Stimulated activated CD8-positive, alpha-beta memory T cell treated with anti-CD3 and anti-CD28 coated beads, Interleukin-15, amount 100 ng/mL, for 4 hours (primary cell): ENCODE results near the gene SAP130.
"Not testable (repeated sequence)": the region's sequence is repeated elsewhere in the genome, so short reads cannot be mapped to it uniquely, and the experiment has no call there.

Experiments used
- DNase-seq, 2 donors: peaks; one replicate each; pipeline ENCODE4 v3.0.0-alpha.2; 2020; ENCODE audit warnings: low read depth in 2 of 2

The SAP130 gene

DNA sequence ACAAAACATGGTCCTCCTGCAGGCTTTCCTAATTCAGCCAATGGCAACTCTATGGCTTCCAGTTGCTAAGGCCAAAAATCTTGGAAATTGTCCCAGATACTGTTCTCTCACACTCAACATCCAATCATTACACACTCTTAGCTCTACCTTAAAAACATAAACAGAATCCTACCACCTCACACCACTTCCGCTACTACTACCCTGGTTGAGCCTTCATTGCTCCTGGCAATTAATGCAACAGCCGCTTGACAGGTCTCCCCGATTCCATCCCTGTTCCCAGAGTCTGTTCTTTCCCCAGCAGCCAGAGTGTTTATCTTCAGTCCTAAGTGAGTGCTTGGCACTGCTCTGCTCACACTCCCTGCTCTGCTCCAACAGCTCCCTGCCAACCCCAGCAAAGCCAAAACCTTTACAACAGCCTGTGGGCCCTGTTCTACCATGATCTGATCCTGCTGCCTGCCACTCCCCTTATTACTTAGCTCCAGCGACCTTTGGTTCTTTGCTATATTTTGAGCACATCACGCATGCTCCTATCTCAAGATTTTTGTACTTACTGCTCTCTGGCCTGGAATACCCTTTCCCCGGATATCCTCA is 74.6 kb downstream of the SAP130 start:
- no peak for DNase-seq

DNA sequence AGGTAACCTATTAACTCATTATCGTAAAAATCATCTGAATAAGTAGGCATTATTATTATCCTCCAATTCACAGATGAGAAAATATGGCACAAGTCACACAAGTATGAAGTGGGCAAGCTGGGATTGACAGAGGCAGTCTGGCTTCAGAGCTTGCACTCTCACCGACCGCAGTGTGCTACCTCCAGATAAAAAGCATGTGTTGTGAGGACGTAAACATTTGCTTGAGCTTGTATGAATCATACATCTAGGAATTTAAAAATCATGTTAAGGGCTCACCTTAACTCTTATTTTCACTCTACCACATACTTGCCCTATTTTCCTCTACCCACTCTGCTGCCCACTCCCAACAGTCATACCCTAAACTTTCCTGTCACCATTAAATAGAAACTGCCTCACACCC is 76.8 kb downstream of the SAP130 start:
- no peak for DNase-seq

DNA sequence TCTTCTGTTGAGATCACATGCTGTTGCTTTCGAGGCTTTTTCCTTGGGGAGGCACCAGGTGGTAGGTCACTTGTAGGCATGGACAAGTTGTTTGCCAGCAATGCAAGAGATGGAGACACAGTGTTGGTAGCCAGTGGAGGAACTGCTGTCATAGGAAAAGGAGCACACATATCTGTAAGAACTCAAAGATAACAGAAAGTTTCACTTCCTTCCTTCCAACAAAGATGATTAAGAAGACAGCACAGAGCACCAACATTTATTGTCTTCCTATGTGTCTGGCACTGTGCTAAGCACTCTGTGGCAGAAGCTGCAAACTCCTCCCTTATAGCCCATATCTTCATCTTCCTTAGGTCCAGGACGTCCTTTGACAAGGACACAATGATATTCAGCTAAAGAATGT is 77.6 kb downstream of the SAP130 start:
- no peak for DNase-seq

DNA sequence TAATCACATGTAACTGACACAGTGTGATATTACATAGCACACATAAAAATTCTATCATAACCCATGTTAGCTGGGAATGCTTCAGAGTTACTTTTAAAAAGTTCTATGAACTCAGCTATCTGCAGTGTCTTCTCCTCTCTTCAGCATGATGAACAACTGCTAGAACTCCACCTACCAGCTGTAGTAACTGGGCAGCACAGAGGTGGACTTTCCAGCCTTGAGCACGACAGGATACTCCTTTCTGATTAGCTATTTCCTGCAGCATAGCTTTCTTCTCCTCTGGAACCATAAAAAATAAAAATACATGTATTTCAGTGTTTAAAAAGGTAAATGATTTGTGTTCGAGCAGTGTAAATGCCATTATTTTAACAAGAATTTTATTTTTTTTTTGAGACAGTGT is 82.6 kb downstream of the SAP130 start:
- DNase-seq: no peak

DNA sequence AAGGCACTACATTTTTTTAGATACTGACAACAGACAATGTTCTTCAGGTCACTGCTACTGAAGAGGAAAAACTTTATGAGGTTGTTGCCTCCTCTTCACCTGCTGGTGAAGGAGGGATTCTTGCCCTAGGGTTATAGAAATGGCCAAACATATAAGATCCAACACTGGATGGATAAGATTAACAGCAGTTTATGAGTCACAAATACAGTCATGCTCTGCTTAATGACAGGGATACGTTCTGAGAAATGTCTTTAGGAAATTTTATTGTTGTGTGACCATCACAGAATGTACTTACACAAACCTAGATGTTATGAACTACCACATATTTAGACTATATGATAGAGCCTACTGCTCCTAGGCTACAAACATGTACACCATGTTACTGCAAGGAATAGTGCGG is 84.7 kb downstream of the SAP130 start:
- DNase-seq: no peak

DNA sequence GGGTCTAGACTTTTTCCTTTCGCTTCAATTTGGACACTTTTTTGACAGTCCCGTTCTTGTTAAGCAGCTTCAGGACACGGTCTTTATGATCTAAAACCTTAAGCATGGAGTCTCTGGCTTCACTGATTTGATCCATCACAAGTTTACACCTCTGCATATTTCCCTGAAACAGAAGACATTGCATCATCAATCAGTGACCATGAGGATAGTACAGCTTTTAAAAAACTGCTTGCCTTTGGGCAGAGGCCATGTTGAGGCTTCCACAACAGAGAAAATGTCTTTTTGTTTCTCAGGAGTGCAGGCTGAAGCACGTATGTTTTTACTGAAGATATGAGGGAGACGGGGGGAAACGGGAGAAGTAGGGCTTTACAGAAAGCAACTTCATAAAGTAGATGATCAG is 85.9 kb downstream of the SAP130 start:
- no peak for DNase-seq

DNA sequence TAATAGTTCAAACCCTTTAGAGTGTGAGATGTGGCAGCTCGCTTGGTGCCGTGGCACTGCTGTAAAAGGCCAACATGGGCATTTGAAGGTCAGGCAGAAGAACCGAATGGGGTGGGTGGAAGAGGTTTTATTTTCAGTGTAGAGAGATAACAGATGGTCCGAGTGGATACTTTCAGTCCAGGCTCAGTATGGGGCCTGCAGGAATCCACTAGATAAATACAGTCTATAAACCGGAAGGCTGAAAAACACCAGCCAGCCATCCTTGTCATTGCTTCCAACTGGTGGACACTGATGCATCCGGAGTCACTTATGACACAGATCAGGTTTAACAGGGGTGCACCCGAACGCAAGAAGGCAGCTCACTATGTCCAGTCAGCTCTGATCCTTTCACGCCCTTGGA is 86.4 kb downstream of the SAP130 start:
- DNase-seq: no peak

DNA sequence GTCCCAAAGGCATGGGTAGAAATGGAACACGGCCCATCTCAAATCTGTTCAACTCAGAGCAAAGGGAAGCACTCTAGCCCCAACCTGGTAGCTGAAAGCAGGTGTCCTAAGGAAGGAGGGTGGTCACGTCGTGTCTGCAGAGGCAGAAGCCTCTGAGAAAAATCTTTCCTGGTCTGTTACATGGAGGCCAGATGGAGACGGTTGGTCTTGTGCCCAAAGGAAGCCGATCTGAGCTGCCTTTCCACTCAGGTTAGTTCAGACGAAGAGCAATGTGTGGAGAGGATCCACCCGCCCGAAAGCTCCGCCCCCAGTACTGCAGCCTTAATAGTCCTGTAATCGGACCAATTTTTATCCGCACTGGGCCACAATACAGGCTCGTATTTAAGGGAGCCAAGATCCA is 87.2 kb downstream of the SAP130 start:
- no peak for DNase-seq

DNA sequence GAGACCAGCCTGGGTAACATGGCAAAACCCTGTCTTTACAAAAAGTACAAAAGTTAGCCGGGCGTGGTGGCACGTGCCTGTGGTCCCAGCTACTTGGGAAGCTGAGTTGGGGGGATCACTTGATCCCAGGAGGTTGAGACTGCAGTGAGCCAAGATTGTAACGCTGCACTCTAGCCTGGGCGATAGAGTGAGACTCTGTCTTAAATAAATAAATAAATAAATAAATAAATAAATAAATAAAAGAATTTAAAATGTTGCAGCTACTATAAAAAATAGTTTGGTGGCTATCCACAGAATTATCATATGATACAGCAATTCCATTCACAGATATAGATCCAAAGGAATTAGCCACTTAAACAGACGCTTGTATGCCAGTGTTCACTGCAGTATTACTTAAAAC is 92.5 kb downstream of the SAP130 start:
- no peak for DNase-seq

DNA sequence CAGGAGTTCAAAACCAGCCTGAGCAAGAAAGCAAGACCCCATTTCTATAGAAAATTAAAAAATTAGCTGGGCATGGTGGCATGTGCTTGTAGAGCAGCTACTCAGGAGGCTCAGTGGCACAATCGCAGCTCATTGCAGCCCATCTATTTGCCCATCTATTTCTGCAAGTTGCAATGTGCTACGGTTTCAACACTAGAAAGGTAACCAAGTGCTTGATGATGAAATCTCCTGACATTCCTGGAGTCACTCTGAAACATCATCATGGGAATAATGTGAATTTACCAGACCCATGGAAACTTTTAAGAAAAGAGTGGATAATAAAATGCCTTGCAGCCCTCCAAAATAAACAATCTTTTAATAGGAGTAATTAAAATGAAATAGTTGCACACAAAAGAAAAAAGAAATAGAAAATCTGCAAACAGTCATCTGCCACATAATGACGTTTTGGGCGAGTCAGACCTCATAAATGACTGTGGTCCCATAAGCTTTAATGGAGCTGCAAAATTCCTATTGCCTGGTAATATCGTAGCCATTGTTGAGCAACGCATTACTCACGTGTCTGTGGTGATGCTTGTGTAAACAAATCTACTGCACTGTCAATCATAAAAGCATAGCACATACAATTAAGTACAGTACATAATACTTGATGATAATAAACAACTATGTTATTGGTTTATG is 95.5 kb downstream of the SAP130 start:
- no peak for DNase-seq

DNA sequence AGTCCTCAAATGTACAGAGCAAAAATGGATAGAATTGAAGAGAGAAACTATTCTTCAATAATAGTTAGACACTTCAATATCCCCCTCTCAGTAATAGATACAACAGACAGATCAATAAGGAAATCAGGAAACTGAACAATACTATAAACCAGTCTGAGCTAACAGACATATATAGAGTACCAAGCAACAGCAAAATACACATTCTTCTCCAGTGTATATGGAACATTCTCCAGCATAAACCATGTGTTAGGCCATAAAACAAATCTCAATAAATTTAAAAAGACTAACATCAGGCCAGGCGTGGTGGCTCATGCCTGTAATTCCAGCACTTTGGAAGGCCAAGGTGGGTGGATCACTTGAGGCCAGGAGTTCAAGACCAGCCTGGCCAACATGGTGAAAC is 98.4 kb downstream of the SAP130 start:
- DNase-seq: no peak

DNA sequence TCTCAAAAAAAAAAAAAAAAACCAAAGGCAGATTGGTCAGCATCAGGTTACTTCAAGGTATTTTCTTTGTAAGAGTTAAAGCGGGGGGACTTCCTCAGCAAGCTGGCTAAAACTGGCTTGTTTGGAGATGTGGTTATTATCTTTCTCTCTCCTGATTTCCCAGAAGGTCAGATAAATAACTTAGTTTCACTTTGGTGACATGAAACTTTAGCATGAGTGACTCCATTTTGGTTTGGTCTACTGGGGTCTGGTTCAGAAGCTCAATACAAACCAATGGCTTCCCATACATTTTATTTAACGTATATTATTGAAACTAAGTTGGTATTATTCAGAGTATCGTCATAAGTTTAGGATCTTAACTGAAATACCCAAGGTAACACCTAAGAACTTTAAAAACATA is 100.5 kb downstream of the SAP130 start:
- no peak for DNase-seq

DNA sequence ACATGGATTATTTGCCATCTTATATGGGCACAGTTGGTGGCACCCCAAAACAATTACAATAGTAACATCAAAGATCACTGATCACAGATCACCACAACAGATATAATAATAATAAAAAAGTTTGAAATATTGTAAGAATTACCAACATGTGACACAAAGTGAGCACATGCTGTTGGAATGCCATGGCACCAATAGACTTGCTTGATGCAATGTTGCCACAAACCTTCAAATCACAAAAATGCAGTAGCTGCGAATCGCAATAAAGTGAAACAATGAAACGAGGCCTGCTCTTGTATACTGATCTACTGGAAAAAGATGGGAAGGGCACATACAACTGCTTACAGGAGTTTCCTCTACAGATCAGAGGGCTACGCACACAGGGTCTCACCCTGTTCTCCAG is 109.9 kb downstream of the SAP130 start:
- DNase-seq: no peak

DNA sequence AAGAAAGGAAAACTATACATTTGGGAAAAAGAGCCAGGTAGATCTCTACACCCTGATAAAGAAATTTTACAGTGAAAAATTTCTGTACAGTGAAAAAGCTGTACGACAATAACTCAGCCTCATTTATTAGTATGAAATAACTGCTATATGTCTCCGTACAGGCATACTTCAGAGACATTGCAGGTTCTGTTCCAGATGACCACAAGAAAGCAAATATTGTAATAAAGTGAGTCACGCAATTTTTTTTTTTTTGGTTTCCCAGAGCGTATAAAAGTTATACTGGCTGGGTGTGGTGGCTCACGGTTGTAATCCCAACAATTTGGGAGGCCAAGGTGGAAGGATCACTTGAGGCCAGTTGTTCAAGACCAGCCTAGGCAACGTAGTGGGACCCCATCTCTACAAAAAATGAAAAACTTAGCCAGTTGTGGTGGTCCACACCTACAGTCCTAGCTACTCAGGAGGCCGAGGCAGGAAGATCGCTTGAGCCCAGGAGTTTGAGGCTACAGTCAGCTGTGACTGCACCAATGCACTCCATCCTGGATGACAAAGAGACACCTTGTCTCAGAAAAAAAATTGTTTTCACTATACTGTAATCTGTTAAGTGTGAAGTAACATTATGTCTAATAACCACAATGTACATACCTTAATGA is 113.9 kb downstream of the SAP130 start:
- DNase-seq: no peak

DNA sequence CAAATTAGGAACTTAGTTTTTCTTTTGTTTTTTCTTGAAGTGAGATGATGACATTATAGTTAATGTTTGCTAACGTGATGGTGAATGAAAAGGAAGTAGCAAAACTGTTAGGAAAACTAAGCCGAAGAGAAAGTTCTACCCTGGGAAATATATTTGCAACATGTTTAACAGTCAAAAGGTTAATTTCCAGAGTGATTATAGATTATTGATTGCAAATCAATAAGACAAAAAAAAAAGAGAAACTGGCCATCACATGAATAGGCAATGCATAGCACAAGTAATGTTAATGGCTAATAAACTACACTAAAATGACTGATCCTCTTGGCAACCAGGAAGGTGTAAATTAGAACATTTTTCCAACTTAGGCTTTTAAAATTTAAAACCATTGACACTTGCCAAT is 116.1 kb downstream of the SAP130 start:
- DNase-seq: no peak

DNA sequence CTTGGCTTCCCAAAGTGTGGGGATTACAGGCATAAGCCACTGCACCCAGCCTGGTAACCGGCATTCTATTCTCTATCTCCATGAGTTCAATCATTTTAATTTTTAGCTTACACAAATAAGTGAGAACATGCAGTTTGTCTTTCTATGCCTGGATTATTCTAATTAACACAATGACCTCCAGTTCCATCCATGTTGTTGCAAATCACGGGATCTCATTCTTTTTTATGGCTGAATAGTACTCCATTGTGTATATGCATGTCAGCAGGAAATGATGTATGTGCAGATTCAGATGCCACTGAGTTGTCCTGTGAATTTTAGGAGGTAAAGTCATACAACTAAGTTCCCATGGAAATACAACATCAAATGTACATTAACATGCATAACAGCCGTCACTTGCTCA is 117.4 kb downstream of the SAP130 start:
- no peak for DNase-seq

DNA sequence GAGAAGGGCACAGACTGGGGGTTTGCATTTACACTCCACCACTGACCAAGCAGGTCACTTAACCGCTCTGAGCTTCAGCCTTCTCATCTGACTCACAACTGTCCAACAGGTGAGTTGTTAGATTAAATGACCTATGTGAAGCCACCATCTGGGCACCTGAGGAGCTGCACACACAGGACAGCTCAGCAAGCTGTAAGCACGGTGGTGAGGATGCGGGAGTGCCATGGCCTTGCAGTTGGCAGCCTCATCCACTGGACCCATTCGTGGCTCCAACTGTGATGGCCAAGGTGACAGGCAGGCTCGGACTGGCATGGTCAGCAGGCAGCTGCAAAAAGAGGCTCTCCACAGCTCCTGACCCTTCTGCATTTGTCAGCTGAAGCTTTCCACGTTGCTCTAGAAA is 118.8 kb downstream of the SAP130 start:
- no peak for DNase-seq

DNA sequence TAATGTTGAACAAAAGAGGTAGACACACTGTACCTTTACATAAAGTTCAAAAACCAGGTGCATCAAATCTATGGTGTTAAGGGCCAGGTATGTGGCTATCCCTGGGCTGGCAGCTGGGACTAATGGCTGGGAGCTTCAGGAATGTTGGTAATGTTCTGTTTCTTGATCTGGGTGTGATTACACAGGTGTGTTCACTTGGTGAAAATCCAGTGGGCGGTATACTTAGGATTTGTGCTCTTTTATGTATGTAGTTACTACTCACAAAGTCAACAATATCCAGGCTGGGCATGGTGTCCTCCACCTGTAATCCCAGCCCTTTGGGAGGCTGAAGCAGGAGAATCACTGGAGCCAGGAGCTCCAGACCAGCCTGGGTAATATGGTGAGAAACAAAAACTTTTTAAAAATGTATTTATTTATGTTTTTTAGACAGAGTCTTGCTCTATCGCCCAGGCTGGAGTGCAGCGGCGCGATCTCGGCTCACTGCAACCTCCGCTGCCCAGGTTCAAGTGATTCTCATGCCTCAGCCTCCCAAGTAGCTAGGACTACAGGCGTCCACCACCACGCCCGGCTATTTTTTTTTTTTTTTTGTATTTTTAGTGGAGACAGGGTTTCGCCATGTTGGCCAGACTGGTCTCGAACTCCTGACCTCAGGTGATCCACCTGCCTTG is 120.0 kb downstream of the SAP130 start:
- DNase-seq: not testable (repeated sequence)

DNA sequence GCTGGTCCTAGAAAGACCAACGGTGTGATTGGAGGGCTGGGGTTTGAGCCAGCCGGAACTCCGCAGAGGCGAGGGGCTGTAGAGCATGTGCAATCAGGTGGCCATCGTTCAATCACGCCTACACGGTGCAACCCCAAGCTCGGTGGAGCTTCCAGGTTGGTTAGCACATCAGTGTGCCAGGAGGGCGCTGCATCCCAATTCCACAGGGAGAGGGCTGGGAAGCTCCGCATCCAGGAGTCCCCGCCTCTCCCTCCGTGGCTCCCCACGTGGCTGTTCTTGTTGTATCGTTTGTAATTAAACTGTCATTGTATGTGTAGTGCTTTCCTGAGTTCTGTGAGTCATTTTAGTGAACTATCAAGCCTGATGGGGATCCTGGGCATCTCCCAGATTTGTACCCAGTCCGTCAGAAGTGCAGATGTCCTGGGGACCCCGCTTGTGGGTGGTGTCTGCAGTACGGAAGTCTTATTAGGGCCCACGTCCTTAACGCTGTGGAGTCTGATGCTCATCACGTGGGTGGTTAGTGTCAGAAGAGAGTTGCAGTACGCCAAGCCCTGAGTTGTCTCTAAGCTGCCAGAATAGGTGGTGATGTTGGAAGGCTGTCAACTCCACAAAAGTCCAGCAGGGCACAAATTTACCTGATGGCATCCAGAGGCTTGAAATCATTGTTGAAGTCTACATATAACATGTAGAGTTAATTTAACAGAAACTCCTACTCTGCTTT is 121.5 kb downstream of the SAP130 start:
- DNase-seq: no peak

DNA sequence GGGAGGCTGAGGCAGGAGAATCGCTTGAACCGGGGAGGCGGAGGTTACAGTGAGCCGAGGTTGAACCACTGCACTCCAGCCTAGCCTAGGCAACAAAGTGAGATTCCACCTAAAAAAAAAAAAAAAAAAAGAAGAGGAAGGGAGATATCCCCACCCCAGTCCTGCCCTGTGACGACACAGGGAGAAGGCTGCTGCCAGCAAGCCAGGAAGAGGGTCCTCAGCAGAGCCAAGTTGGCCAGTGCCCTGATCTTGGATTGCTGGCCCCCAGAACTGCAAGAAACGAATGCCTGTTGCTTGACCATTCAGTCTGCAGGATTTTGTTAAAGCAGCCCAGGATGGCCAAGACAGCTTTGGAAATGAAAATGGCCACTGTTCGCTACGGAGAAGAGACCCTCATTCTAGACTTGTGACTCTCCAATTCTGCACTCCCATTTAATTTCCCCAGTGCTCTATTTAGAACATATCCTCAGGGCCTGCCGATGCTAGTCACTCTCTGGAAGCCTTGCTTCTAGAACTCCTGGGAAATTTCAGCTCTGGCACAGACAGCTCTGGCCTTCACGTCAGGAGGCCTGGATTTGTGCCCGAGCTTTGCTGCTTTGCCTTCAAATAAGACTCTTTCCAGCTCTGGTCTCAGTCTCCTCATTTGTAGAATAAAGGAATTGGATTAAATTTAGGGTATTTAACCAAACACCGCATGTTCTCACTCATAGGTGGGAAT is 126.4 kb downstream of the SAP130 start:
- DNase-seq: no peak

DNA sequence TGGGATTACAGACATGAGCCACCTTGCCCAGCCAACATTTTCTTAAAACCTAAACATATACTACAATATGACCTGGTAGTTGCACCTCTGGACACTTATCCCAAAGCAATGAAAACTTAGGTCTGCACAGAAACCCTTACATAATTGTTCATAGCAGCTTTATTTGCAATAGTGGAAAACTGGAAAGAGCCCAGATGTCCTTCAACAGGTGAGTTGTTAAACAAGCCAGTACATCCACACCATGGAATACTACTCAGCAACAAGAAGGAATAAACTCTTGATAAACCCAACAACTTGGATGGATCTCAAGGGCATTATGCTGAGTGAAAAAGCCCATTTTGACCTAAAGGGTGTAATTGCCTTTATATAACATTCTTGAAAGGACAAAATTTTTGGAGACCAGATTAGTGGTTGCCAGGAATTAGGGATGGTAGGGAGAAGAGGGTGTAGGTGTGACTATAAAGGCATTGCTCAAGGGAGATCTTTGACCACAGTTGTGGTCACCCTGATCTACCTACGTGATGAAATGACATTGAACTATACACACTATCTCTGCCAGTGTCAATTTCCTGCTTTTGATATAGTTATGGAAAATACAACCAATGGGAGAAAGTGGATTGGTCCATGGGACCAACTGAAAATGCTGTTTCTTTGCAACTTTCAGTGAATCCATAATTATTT is 130.2 kb downstream of the SAP130 start:
- DNase-seq: no peak
